Measurements from ENCODE around the gene SDSL. TPM values are rescaled to one million over a fixed set of nuclear protein-coding genes. Genes with fewer than 3 reads are reported as not detected.

Gene SDSL
- total RNA-seq, 4 donors from 2014 or later, result 0.48 to 3.1 (median 1.5) TPM; not detected in 1

DNA sequence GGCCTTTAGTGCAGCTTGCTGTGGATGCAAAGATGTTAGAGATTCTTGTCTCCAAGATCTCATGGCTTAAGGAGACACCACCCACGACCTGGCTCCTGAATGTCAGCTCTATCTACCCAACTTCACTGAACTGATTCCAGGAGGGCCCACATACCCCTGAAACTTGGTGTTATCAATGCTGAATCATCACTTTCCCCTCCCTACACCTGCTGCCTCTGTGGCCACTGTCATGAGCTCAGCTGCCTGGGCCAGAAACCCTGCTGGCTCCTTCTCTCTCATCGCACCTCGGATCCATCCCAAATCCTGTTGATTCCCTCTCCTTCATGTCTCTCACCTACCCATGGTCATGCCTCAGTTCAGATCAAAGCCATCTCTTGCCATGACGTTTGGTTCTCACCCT lies 64.5 kb downstream of the SDSL start:
- Histone ChIP-seq H3K4me3 (no peak overlapping the region), H3K27ac (no peak overlapping the region), H3K9me3 (no peaks in the 10 kb centered on the region), H3K27me3 (peaks cover 0 to 85% (median 0%) of the 10 kb centered on the region in 4 donors), H3K36me3 (no peaks in the 10 kb centered on the region), H3K4me1 (no peaks in the 10 kb centered on the region)
- no peak for DNase-seq
- no peak for TF ChIP-seq POLR2A (IDR thresholded peaks at IDR 0.05)
- TF ChIP-seq, protein P1, sequence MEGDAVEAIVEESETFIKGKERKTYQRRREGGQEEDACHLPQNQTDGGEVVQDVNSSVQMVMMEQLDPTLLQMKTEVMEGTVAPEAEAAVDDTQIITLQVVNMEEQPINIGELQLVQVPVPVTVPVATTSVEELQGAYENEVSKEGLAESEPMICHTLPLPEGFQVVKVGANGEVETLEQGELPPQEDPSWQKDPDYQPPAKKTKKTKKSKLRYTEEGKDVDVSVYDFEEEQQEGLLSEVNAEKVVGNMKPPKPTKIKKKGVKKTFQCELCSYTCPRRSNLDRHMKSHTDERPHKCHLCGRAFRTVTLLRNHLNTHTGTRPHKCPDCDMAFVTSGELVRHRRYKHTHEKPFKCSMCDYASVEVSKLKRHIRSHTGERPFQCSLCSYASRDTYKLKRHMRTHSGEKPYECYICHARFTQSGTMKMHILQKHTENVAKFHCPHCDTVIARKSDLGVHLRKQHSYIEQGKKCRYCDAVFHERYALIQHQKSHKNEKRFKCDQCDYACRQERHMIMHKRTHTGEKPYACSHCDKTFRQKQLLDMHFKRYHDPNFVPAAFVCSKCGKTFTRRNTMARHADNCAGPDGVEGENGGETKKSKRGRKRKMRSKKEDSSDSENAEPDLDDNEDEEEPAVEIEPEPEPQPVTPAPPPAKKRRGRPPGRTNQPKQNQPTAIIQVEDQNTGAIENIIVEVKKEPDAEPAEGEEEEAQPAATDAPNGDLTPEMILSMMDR (IDR thresholded peaks at IDR 0.05), result no peak
- WGBS, 2 donors, result 19 to 23% methylated on average over 4 of the region's 4 CpGs
- intact Hi-C loops (cut with DNase I), result no loop called here

Other genes with a start within 250 kb of the SDSL start
- 10 to 100 TPM; 35.3 to 80.5 (median 65.2) TPM for gene DDX54, start 236.9 kb upstream of the SDSL start, total RNA-seq
- gene RITA1, start 236.7 kb upstream of the SDSL start, total RNA-seq, result 10 to 100 TPM; 17.0 to 30.0 (median 20.3) TPM
- gene TPCN1, start 200.9 kb upstream of the SDSL start, total RNA-seq, result 10 to 100 TPM; 15.5 to 48.8 (median 34.5) TPM
- 10 to 100 TPM; 19.6 to 31.9 (median 28.5) TPM for gene SLC8B1, start 87.3 kb upstream of the SDSL start, total RNA-seq
- 10 to 100 TPM; 14.3 to 22.0 (median 17.1) TPM for gene PLBD2, start 63.8 kb upstream of the SDSL start, total RNA-seq
- gene SDS, start 18.5 kb upstream of the SDSL start, total RNA-seq, result under 1 TPM in 1 of 4 donors, not detected in 3; 0.76 TPM
- gene LHX5, start 49.5 kb downstream of the SDSL start, total RNA-seq, result not detected

Data from esophagus squamous epithelium (tissue), 5 donors.